ENCODE data around the gene SRGAP1.

The SRGAP1 gene

GRCh38 chr12:63906876-63907275 lies 62.4 kb downstream of the SRGAP1 start:
- no peak for DNase-seq (ENCODE audit: low read depth)
- H3K4me3 ChIP-seq (ENCODE audit: control insufficient read depth, low read depth, low read length) = no peak overlapping the region
- TF ChIP-seq CTCF (IDR thresholded peaks at IDR 0.05; ENCODE audit: control insufficient read depth, insufficient read depth, low read depth, low read length, missing control alignments) = no peak

DNA sequence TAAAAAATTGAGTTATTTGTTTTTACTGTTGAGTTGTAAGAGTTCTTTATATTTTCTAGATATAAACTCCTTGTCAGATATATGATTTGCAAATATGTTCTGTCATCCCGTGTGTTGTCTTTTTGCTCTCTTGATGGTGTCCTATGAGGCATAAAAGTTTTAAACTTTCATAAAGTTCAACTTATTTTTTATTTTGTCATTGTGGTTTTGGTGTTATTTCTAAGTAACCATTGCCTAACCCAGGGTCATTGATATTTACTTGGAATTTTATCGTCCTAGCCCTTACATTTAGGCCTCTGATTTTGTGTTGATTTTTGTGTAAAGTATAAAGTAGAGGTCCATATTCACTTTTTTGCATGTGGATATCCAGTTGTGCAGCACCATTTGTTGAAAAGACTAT lies 63.1 kb downstream of the SRGAP1 start:
- no peak for DNase-seq (ENCODE audit: low read depth)
- TF ChIP-seq CTCF (IDR thresholded peaks at IDR 0.05; ENCODE audit: control insufficient read depth, insufficient read depth, low read depth, low read length, missing control alignments) = no peak
- H3K4me3 ChIP-seq (ENCODE audit: control insufficient read depth, low read depth, low read length) = no peak overlapping the region

DNA sequence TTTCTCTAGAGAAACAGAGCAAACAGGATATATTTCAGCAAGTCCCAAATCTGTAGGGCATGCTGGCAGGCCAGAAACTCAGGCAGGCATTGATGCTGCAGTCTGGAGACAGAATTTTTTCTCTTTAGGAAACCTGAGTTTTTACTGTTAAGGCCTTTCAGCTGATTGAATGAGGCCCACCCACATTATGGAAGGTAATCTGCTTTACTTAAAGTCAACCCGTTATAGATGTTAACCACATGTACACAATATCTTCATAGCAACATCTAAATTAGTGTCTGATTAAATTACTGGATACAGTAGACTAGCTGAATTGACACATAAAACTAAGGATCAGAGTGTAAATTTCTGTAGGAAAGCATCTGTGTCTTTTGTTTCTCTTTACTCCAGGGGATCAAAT lies 65.2 kb downstream of the SRGAP1 start:
- DNase-seq (ENCODE audit: low read depth) = no peak
- no peak for TF ChIP-seq CTCF (IDR thresholded peaks at IDR 0.05; ENCODE audit: control insufficient read depth, insufficient read depth, low read depth, low read length, missing control alignments)
- no peak overlapping the region for H3K4me3 ChIP-seq (ENCODE audit: control insufficient read depth, low read depth, low read length)

DNA sequence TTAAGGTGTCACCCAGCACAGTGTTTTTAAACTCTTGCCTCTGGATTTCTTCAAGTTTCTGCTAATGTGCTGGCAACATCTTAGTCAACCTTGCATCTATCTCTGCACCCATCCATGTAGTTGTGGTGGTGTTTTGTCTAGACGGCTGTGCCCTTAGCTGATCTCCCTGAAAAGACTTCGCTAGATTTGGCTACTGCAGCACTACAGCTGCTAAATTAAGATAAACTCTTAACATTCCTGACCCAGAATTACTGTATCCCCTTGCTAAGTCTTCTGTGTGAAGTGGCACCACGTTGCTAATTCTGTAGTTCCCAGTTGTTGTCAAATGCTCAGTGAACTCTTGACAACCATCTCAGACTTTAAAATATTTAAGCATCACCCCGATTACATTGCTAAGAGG lies 66.8 kb downstream of the SRGAP1 start:
- no peak for TF ChIP-seq CTCF (IDR thresholded peaks at IDR 0.05; ENCODE audit: control insufficient read depth, insufficient read depth, low read depth, low read length, missing control alignments)
- DNase-seq (ENCODE audit: low read depth) = no peak
- no peak overlapping the region for H3K4me3 ChIP-seq (ENCODE audit: control insufficient read depth, low read depth, low read length)

GRCh38 chr12:63912651-63913050 lies 68.2 kb downstream of the SRGAP1 start:
- H3K4me3 ChIP-seq (ENCODE audit: control insufficient read depth, low read depth, low read length) = no peak overlapping the region
- no peak for DNase-seq (ENCODE audit: low read depth)

GRCh38 chr12:63913929-63914328 lies 69.4 kb downstream of the SRGAP1 start:
- no peak overlapping the region for H3K4me3 ChIP-seq (ENCODE audit: control insufficient read depth, low read depth, low read length)
- DNase-seq (ENCODE audit: low read depth) = no peak
- TF ChIP-seq CTCF (IDR thresholded peaks at IDR 0.05; ENCODE audit: control insufficient read depth, insufficient read depth, low read depth, low read length, missing control alignments) = no peak

More at GRCh38 chr12:63912651-63913050, 68.2 kb downstream of the SRGAP1 start:
- no peak for TF ChIP-seq CTCF (IDR thresholded peaks at IDR 0.05; ENCODE audit: control insufficient read depth, insufficient read depth, low read depth, low read length, missing control alignments)
